ENCODE results near the gene ICAM4. TPM values are rescaled to one million over a fixed set of nuclear protein-coding genes. Genes with fewer than 3 reads are reported as not detected.

ICAM4 gene
- total and polyA plus RNA-seq, 9 of the 15 experiments (the other 6 are each of a cell fraction or from before 2014, with no cell fraction given): 14.1 to 86.1 (median 29.6) TPM

DNA sequence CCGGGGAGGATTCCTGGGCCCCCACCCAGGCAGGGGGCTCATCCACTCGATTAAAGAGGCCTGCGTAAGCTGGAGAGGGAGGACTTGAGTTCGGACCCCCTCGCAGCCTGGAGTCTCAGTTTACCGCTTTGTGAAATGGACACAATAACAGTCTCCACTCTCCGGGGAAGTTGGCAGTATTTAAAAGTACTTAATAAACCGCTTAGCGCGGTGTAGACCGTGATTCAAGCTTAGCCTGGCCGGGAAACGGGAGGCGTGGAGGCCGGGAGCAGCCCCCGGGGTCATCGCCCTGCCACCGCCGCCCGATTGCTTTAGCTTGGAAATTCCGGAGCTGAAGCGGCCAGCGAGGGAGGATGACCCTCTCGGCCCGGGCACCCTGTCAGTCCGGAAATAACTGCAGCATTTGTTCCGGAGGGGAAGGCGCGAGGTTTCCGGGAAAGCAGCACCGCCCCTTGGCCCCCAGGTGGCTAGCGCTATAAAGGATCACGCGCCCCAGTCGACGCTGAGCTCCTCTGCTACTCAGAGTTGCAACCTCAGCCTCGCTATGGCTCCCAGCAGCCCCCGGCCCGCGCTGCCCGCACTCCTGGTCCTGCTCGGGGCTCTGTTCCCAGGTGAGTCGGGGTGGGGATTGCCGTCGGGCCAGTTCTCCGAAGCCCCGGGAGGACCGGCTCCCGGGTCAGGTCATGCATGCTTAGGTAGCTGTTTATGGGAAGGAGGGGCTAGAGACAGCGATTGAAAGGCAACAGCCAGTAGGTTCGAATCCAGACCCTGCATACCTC is 15.9 kb upstream of the ICAM4 start, which contains the start of gene ICAM1 (continued):
- no peak for TF ChIP-seq ID3 (CRISPR knock-in tag; IDR thresholded peaks at IDR 0.05)
- no peak for TF ChIP-seq ID3 (tag; IDR thresholded peaks at IDR 0.05)
- peak; percentile 49 for TF ChIP-seq TAF7 (tag; IDR thresholded peaks at IDR 0.05)
- TF ChIP-seq, protein P1, sequence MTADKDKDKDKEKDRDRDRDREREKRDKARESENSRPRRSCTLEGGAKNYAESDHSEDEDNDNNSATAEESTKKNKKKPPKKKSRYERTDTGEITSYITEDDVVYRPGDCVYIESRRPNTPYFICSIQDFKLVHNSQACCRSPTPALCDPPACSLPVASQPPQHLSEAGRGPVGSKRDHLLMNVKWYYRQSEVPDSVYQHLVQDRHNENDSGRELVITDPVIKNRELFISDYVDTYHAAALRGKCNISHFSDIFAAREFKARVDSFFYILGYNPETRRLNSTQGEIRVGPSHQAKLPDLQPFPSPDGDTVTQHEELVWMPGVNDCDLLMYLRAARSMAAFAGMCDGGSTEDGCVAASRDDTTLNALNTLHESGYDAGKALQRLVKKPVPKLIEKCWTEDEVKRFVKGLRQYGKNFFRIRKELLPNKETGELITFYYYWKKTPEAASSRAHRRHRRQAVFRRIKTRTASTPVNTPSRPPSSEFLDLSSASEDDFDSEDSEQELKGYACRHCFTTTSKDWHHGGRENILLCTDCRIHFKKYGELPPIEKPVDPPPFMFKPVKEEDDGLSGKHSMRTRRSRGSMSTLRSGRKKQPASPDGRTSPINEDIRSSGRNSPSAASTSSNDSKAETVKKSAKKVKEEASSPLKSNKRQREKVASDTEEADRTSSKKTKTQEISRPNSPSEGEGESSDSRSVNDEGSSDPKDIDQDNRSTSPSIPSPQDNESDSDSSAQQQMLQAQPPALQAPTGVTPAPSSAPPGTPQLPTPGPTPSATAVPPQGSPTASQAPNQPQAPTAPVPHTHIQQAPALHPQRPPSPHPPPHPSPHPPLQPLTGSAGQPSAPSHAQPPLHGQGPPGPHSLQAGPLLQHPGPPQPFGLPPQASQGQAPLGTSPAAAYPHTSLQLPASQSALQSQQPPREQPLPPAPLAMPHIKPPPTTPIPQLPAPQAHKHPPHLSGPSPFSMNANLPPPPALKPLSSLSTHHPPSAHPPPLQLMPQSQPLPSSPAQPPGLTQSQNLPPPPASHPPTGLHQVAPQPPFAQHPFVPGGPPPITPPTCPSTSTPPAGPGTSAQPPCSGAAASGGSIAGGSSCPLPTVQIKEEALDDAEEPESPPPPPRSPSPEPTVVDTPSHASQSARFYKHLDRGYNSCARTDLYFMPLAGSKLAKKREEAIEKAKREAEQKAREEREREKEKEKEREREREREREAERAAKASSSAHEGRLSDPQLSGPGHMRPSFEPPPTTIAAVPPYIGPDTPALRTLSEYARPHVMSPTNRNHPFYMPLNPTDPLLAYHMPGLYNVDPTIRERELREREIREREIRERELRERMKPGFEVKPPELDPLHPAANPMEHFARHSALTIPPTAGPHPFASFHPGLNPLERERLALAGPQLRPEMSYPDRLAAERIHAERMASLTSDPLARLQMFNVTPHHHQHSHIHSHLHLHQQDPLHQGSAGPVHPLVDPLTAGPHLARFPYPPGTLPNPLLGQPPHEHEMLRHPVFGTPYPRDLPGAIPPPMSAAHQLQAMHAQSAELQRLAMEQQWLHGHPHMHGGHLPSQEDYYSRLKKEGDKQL (CRISPR knock-in tag; IDR thresholded peaks at IDR 0.05; ENCODE audit: borderline replicate concordance): no peak; the same call in 1 of the 2 replicates
- peak; percentile 93 for TF ChIP-seq ADNP (tag; IDR thresholded peaks at IDR 0.05)
- peak; percentile 22; the same call in 1 of the 2 replicates for TF ChIP-seq KLF6 (CRISPR knock-in tag; IDR thresholded peaks at IDR 0.05; ENCODE audit: borderline replicate concordance)
- TF ChIP-seq POLR2G (IDR thresholded peaks at IDR 0.05; ENCODE audit: low read depth, low read length): peak; percentile 96
- TF ChIP-seq MYC (IDR thresholded peaks at IDR 0.05; ENCODE audit: low read depth, low read length): peak; percentile 80
- TF ChIP-seq MYC (CRISPR knock-in tag; IDR thresholded peaks at IDR 0.05; ENCODE audit: borderline replicate concordance, low read depth): 0 out of 2 replicates have a peak, but pooled peaks have one; percentile 11
- TF ChIP-seq HCFC1 (IDR thresholded peaks at IDR 0.05; ENCODE audit: low read depth, low read length): no peak; the same call in 1 of the 2 replicates
- 0 out of 2 replicates have a peak, but pooled peaks have one; percentile 34 for TF ChIP-seq ZNF431 (CRISPR knock-in tag; IDR thresholded peaks at IDR 0.05)
- peak; percentile 93 for TF ChIP-seq ETV5 (CRISPR knock-in tag; IDR thresholded peaks at IDR 0.05; ENCODE audit: low read depth)
- TF ChIP-seq ZNF511 (CRISPR knock-in tag; IDR thresholded peaks at IDR 0.05): 0 out of 2 replicates have a peak, but pooled peaks have one; percentile 23
- TF ChIP-seq KDM4B (IDR thresholded peaks at IDR 0.05; ENCODE audit: borderline replicate concordance in 2 of 2, low read depth in 1 of 2): peak in 1 of 2 experiments; percentile 69; a peak in 1 of 4 replicates
- TF ChIP-seq MEF2A (IDR thresholded peaks at IDR 0.05; ENCODE audit: control insufficient read depth, low read depth, low read length): peak; percentile 36; the same call in 1 of the 2 replicates
